Fibroblast of lung (primary cell): ENCODE measurements around the gene CEMIP.

ENCODE experiments used
- EZH2 ChIP-seq: IDR thresholded peaks from 2 replicates; pipeline ENCODE4 v1.5.1; 2012; ENCODE audit warnings: low read length, control low read depth, mild to moderate bottlenecking; ENCODE audit errors: missing control alignments
- TF ChIP-seq, protein P1 (sequence below), 2 donors: IDR thresholded peaks in 1 of 2; conservative IDR thresholded peaks in 1 of 2; 1 replicate in 1 of 2; 2 replicates in 1 of 2; pipeline ENCODE4 v1.5.1; 2011 to 2012; ENCODE audit warnings: low read length in 2 of 2, control low read depth in 1 of 2, inconsistent platforms in 1 of 2, low read depth in 1 of 2, mild to moderate bottlenecking in 1 of 2

- TF ChIP-seq, protein P1, sequence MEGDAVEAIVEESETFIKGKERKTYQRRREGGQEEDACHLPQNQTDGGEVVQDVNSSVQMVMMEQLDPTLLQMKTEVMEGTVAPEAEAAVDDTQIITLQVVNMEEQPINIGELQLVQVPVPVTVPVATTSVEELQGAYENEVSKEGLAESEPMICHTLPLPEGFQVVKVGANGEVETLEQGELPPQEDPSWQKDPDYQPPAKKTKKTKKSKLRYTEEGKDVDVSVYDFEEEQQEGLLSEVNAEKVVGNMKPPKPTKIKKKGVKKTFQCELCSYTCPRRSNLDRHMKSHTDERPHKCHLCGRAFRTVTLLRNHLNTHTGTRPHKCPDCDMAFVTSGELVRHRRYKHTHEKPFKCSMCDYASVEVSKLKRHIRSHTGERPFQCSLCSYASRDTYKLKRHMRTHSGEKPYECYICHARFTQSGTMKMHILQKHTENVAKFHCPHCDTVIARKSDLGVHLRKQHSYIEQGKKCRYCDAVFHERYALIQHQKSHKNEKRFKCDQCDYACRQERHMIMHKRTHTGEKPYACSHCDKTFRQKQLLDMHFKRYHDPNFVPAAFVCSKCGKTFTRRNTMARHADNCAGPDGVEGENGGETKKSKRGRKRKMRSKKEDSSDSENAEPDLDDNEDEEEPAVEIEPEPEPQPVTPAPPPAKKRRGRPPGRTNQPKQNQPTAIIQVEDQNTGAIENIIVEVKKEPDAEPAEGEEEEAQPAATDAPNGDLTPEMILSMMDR (conservative IDR thresholded peaks at IDR 0.05 in 1 of 2, IDR thresholded peaks at IDR 0.05 in 1 of 2; ENCODE audit: low read depth in 1 of 2, low read length in 2 of 2), result no peak
- TF ChIP-seq EZH2, result no peak
Observed at GRCh38 chr15:80895965-80896364, 116.8 kb downstream of the CEMIP start.
